WTC11 (cell line): Measurements from ENCODE around the gene IL17RE. TPM values are rescaled to one million over a fixed set of nuclear protein-coding genes. Genes with fewer than 3 reads are reported as not detected.

ENCODE experiments used
- ATF1 ChIP-seq: sonication (generic); formaldehyde crosslinking; IDR thresholded peaks from 2 replicates; pipeline ENCODE4 v1.8.1; 2023; ENCODE audit warnings: mild to moderate bottlenecking, moderate library complexity, missing genetic modification reagents
- CREM ChIP-seq: sonication (generic); formaldehyde crosslinking; IDR thresholded peaks from 2 replicates; pipeline ENCODE4 v1.8.1; 2022; ENCODE audit warnings: mild to moderate bottlenecking, missing genetic modification reagents, moderate library complexity
- ETV6 ChIP-seq: sonication (generic); formaldehyde crosslinking; IDR thresholded peaks from 2 replicates; pipeline ENCODE4 v1.8.1; 2022; ENCODE audit warnings: mild to moderate bottlenecking, missing genetic modification reagents
- GRHL2 ChIP-seq: fragments of 250-450 bp; sonication (Bioruptor Pico); IDR thresholded peaks from 2 replicates; pipeline ENCODE4 v1.8.0; 2022; ENCODE audit warnings: mild to moderate bottlenecking, moderate library complexity; ENCODE audit not compliant: insufficient replicate concordance, severe bottlenecking
- JUN ChIP-seq: sonication (generic); formaldehyde crosslinking; IDR thresholded peaks from 2 replicates; pipeline ENCODE4 v1.8.0; 2023; ENCODE audit warnings: mild to moderate bottlenecking, missing genetic modification reagents
- KAT7 ChIP-seq: sonication (generic); formaldehyde crosslinking; IDR thresholded peaks from 2 replicates; pipeline ENCODE4 v1.8.1; 2023; ENCODE audit warnings: missing genetic modification reagents, mild to moderate bottlenecking, borderline replicate concordance
- NFATC4 ChIP-seq: fragments of 250-450 bp; sonication (Bioruptor Pico); IDR thresholded peaks from 2 replicates; pipeline ENCODE4 v1.9.0; 2021; ENCODE audit warnings: mild to moderate bottlenecking
- NR1H2 ChIP-seq: sonication (generic); formaldehyde crosslinking; IDR thresholded peaks from 2 replicates; pipeline ENCODE4 v1.9.0; 2021; ENCODE audit warnings: mild to moderate bottlenecking, moderate library complexity, missing genetic modification reagents
- NR2C2 ChIP-seq: sonication (generic); formaldehyde crosslinking; IDR thresholded peaks from 2 replicates; pipeline ENCODE4 v1.8.0; 2022; ENCODE audit warnings: mild to moderate bottlenecking, missing genetic modification reagents
- SMAD3 ChIP-seq: sonication (generic); formaldehyde crosslinking; IDR thresholded peaks from 2 replicates; pipeline ENCODE4 v1.8.0; 2022; ENCODE audit warnings: missing genetic modification reagents, mild to moderate bottlenecking, borderline replicate concordance
- TCF7 ChIP-seq: sonication (generic); formaldehyde crosslinking; IDR thresholded peaks from 2 replicates; pipeline ENCODE4 v1.8.0; 2022; ENCODE audit warnings: mild to moderate bottlenecking, low read depth, missing genetic modification reagents, moderate library complexity
- TEAD1 ChIP-seq: sonication (generic); formaldehyde crosslinking; IDR thresholded peaks from 2 replicates; pipeline ENCODE4 v1.8.0; 2022; ENCODE audit warnings: mild to moderate bottlenecking, missing genetic modification reagents
- ZNF232 ChIP-seq: sonication (generic); formaldehyde crosslinking; IDR thresholded peaks from 2 replicates; pipeline ENCODE4 v1.8.0; 2022; ENCODE audit warnings: mild to moderate bottlenecking, missing genetic modification reagents
- ZNF263 ChIP-seq: sonication (generic); formaldehyde crosslinking; IDR thresholded peaks from 2 replicates; pipeline ENCODE4 v1.8.1; 2022; ENCODE audit warnings: low read depth, mild to moderate bottlenecking, moderate library complexity, missing genetic modification reagents
- ZNF281 ChIP-seq: sonication (generic); formaldehyde crosslinking; IDR thresholded peaks from 2 replicates; pipeline ENCODE4 v1.8.0; 2023; ENCODE audit warnings: mild to moderate bottlenecking, missing genetic modification reagents
- ZNF416 ChIP-seq: fragments of 250-450 bp; sonication (Bioruptor Pico); IDR thresholded peaks from 2 replicates; pipeline ENCODE4 v1.9.0; 2021; ENCODE audit warnings: mild to moderate bottlenecking, inconsistent platforms
- ZNF423 ChIP-seq: fragments of 250-450 bp; sonication (Bioruptor Pico); IDR thresholded peaks from 2 replicates; pipeline ENCODE4 v2.1.2; 2022; ENCODE audit warnings: mild to moderate bottlenecking, moderate library complexity
- ZNF671 ChIP-seq: fragments of 250-450 bp; sonication (Bioruptor Pico); IDR thresholded peaks from 2 replicates; pipeline ENCODE4 v1.8.0; 2021; ENCODE audit warnings: mild to moderate bottlenecking
- total RNA-seq: library from RNA; stranded (reverse); gene quantifications from 3 replicates; pipeline ENCODE4 v1.2.3, GENCODE V29; 2021
- TF ChIP-seq, protein P1 (sequence below): sonication (generic); formaldehyde crosslinking; conservative IDR thresholded peaks from 2 replicates; pipeline ENCODE4 v1.8.1; 2022; ENCODE audit warnings: mild to moderate bottlenecking, missing genetic modification reagents
- TF ChIP-seq, protein P2 (sequence below): sonication (generic); formaldehyde crosslinking; IDR thresholded peaks from 2 replicates; pipeline ENCODE4 v1.8.1; 2023; ENCODE audit warnings: mild to moderate bottlenecking, missing genetic modification reagents, moderate library complexity
- TF ChIP-seq, protein P3 (sequence below): sonication (generic); formaldehyde crosslinking; IDR thresholded peaks from 2 replicates; pipeline ENCODE4 v1.8.0; 2022; ENCODE audit warnings: missing genetic modification reagents
- TF ChIP-seq, protein P4 (sequence below): sonication (generic); formaldehyde crosslinking; IDR thresholded peaks from 2 replicates; pipeline ENCODE4 v1.8.1; 2022; ENCODE audit warnings: mild to moderate bottlenecking, moderate library complexity, missing genetic modification reagents
- TF ChIP-seq, protein P5 (sequence below): sonication (generic); formaldehyde crosslinking; IDR thresholded peaks from 2 replicates; pipeline ENCODE4 v1.8.1; 2023; ENCODE audit warnings: mild to moderate bottlenecking, moderate library complexity, missing genetic modification reagents
- TF ChIP-seq, protein P6 (sequence below): fragments of 250-450 bp; sonication (Bioruptor Pico); IDR thresholded peaks from 2 replicates; pipeline ENCODE4 v1.8.0; 2021; ENCODE audit warnings: mild to moderate bottlenecking
- TF ChIP-seq, protein P7 (sequence below): sonication (generic); formaldehyde crosslinking; IDR thresholded peaks from 2 replicates; pipeline ENCODE4 v1.8.1; 2023; ENCODE audit warnings: mild to moderate bottlenecking, missing genetic modification reagents

The IL17RE gene
- total RNA-seq, 1 experiment from 2014 or later: 4.2 TPM

GRCh38 chr3:9947025-9947995 is 44.7 kb downstream of the IL17RE start (continued):
- TF ChIP-seq GRHL2 (CRISPR knock-in tag) (no peak), TCF7 (CRISPR knock-in tag) (no peak), ZNF671 (no peak), TEAD1 (peak; percentile 61; the same call in 1 of the 2 replicates), KAT7 (CRISPR knock-in tag) (no peak; the same call in 1 of the 2 replicates), NR1H2 (no peak), NFATC4 (no peak), NR2C2 (no peak), CREM (CRISPR knock-in tag) (no peak), JUN (CRISPR knock-in tag) (no peak), ZNF281 (no peak), ZNF263 (CRISPR knock-in tag) (no peak), SMAD3 (CRISPR knock-in tag) (no peak), ZNF416 (CRISPR knock-in tag) (no peak), ATF1 (no peak), ETV6 (CRISPR knock-in tag) (no peak), ZNF423 (no peak), ZNF232 (no peak; the same call in 1 of the 2 replicates)
- TF ChIP-seq, protein P1, sequence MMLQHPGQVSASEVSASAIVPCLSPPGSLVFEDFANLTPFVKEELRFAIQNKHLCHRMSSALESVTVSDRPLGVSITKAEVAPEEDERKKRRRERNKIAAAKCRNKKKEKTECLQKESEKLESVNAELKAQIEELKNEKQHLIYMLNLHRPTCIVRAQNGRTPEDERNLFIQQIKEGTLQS (CRISPR knock-in tag): no peak
- TF ChIP-seq, protein P2, sequence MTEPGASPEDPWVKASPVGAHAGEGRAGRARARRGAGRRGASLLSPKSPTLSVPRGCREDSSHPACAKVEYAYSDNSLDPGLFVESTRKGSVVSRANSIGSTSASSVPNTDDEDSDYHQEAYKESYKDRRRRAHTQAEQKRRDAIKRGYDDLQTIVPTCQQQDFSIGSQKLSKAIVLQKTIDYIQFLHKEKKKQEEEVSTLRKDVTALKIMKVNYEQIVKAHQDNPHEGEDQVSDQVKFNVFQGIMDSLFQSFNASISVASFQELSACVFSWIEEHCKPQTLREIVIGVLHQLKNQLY: 0 out of 2 replicates have a peak, but pooled peaks have one; percentile 27
- TF ChIP-seq, protein P3, sequence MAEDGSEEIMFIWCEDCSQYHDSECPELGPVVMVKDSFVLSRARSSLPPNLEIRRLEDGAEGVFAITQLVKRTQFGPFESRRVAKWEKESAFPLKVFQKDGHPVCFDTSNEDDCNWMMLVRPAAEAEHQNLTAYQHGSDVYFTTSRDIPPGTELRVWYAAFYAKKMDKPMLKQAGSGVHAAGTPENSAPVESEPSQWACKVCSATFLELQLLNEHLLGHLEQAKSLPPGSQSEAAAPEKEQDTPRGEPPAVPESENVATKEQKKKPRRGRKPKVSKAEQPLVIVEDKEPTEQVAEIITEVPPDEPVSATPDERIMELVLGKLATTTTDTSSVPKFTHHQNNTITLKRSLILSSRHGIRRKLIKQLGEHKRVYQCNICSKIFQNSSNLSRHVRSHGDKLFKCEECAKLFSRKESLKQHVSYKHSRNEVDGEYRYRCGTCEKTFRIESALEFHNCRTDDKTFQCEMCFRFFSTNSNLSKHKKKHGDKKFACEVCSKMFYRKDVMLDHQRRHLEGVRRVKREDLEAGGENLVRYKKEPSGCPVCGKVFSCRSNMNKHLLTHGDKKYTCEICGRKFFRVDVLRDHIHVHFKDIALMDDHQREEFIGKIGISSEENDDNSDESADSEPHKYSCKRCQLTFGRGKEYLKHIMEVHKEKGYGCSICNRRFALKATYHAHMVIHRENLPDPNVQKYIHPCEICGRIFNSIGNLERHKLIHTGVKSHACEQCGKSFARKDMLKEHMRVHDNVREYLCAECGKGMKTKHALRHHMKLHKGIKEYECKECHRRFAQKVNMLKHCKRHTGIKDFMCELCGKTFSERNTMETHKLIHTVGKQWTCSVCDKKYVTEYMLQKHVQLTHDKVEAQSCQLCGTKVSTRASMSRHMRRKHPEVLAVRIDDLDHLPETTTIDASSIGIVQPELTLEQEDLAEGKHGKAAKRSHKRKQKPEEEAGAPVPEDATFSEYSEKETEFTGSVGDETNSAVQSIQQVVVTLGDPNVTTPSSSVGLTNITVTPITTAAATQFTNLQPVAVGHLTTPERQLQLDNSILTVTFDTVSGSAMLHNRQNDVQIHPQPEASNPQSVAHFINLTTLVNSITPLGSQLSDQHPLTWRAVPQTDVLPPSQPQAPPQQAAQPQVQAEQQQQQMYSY (CRISPR knock-in tag): no peak
- TF ChIP-seq, protein P4, sequence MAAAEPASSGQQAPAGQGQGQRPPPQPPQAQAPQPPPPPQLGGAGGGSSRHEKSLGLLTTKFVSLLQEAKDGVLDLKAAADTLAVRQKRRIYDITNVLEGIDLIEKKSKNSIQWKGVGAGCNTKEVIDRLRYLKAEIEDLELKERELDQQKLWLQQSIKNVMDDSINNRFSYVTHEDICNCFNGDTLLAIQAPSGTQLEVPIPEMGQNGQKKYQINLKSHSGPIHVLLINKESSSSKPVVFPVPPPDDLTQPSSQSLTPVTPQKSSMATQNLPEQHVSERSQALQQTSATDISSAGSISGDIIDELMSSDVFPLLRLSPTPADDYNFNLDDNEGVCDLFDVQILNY (CRISPR knock-in tag): peak; percentile 61; the same call in 1 of the 2 replicates
- TF ChIP-seq, protein P5, sequence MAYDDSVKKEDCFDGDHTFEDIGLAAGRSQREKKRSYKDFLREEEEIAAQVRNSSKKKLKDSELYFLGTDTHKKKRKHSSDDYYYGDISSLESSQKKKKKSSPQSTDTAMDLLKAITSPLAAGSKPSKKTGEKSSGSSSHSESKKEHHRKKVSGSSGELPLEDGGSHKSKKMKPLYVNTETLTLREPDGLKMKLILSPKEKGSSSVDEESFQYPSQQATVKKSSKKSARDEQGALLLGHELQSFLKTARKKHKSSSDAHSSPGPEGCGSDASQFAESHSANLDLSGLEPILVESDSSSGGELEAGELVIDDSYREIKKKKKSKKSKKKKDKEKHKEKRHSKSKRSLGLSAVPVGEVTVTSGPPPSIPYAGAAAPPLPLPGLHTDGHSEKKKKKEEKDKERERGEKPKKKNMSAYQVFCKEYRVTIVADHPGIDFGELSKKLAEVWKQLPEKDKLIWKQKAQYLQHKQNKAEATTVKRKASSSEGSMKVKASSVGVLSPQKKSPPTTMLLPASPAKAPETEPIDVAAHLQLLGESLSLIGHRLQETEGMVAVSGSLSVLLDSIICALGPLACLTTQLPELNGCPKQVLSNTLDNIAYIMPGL (CRISPR knock-in tag): peak; percentile 41; the same call in 1 of the 2 replicates
- TF ChIP-seq, protein P6, sequence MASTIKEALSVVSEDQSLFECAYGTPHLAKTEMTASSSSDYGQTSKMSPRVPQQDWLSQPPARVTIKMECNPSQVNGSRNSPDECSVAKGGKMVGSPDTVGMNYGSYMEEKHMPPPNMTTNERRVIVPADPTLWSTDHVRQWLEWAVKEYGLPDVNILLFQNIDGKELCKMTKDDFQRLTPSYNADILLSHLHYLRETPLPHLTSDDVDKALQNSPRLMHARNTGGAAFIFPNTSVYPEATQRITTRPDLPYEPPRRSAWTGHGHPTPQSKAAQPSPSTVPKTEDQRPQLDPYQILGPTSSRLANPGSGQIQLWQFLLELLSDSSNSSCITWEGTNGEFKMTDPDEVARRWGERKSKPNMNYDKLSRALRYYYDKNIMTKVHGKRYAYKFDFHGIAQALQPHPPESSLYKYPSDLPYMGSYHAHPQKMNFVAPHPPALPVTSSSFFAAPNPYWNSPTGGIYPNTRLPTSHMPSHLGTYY (CRISPR knock-in tag): no peak
- TF ChIP-seq, protein P7, sequence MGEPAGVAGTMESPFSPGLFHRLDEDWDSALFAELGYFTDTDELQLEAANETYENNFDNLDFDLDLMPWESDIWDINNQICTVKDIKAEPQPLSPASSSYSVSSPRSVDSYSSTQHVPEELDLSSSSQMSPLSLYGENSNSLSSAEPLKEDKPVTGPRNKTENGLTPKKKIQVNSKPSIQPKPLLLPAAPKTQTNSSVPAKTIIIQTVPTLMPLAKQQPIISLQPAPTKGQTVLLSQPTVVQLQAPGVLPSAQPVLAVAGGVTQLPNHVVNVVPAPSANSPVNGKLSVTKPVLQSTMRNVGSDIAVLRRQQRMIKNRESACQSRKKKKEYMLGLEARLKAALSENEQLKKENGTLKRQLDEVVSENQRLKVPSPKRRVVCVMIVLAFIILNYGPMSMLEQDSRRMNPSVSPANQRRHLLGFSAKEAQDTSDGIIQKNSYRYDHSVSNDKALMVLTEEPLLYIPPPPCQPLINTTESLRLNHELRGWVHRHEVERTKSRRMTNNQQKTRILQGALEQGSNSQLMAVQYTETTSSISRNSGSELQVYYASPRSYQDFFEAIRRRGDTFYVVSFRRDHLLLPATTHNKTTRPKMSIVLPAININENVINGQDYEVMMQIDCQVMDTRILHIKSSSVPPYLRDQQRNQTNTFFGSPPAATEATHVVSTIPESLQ (CRISPR knock-in tag): no peak
